ENCODE data around the gene SLC39A11. TPM values are rescaled to one million over a fixed set of nuclear protein-coding genes. Genes with fewer than 3 reads are reported as not detected.
"Not testable (repeated sequence)": the region's sequence is repeated elsewhere in the genome, so short reads cannot be mapped to it uniquely, and the experiment has no call there.

SLC39A11 gene
- total RNA-seq, 1 donor from 2014 or later: 4.9 TPM

DNA sequence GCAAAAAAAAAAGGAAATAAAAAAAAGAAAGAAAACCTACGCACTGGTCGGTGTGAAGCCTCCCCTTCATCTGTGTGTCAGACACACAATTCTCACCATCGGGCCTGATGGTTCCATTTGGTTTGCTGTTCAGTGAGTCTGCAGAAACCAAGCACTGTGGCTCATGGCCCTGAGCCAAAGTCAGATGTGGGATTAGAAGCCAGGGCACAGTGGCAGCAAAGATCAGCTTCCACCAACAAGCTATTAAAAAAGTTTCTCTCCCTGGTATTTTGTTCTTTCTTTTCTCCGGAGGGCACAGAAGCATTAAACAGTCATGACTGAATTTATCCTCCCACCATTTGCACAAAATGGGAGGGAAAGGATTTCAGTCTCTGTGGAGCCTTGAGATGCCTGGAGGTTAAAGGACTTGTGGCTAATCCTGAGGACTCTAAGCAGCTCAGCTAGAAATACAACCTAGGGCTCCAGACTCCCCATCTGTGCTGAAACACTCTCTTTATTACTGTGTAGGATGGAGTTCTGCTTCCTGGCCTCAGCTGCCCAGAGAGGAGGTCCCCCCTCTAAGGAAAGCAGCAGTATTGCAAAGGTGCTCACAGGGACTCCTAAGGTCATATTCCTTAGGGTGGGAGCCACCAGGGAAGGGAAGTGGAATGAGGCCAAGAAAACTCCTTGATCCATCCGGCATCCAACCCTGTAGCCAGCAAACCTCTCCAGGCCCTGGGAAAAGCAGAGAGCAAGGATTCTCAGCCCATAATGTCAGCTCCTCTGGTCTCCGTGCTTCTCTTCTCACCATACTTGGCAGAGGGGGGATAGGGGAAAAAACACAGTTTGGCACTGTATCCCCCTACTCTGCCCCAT lies 28.2 kb downstream of the SLC39A11 start:
- Histone ChIP-seq H3K9me3 (no peaks in the 10 kb centered on the region), H3K4me1 (peaks cover 0 to 4% of the 10 kb centered on the region in 2 donors), H3K27me3 (no peaks in the 10 kb centered on the region), H3K36me3 (no peaks in the 10 kb centered on the region), H3K27ac (peak overlapping the region; percentile 27 to 35), H3K4me3 (no peak overlapping the region)
- DNase-seq (ENCODE audit: low spot score in 2 of 2): no peak
- TF ChIP-seq, protein P1, sequence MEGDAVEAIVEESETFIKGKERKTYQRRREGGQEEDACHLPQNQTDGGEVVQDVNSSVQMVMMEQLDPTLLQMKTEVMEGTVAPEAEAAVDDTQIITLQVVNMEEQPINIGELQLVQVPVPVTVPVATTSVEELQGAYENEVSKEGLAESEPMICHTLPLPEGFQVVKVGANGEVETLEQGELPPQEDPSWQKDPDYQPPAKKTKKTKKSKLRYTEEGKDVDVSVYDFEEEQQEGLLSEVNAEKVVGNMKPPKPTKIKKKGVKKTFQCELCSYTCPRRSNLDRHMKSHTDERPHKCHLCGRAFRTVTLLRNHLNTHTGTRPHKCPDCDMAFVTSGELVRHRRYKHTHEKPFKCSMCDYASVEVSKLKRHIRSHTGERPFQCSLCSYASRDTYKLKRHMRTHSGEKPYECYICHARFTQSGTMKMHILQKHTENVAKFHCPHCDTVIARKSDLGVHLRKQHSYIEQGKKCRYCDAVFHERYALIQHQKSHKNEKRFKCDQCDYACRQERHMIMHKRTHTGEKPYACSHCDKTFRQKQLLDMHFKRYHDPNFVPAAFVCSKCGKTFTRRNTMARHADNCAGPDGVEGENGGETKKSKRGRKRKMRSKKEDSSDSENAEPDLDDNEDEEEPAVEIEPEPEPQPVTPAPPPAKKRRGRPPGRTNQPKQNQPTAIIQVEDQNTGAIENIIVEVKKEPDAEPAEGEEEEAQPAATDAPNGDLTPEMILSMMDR (IDR thresholded peaks at IDR 0.05): no peak
- intact Hi-C loops (cut with DNase I): no loop called here

DNA sequence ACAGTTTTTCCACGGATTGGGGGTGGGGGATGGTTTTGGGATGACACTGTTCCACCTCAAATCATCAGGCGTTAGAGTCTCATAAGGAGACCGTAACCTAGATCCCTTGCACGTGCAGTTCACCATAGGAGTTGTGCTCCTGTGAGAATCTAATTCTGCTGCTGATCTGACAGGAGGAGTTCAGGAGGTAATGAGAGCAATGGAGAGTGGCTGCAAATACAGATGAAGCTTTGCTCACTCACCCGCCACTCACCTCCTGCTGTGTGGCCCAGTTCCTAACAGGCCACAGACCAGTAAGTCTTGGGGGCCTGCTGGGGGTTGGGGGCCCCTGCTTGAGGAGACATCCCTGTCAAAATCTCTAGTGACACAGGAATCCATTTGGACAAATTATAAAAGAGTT lies 29.8 kb downstream of the SLC39A11 start:
- no peaks in the 10 kb centered on the region for H3K9me3 ChIP-seq
- H3K4me1 ChIP-seq: peaks cover 0 to 4% of the 10 kb centered on the region in 2 donors
- H3K27me3 ChIP-seq: no peaks in the 10 kb centered on the region
- intact Hi-C loops (cut with DNase I): no loop called here
- no peak overlapping the region for H3K27ac ChIP-seq
- TF ChIP-seq, protein P1 (IDR thresholded peaks at IDR 0.05): no peak
- DNase-seq (ENCODE audit: low spot score in 2 of 2): no peak
- H3K36me3 ChIP-seq: no peaks in the 10 kb centered on the region
- H3K4me3 ChIP-seq: no peak overlapping the region

DNA sequence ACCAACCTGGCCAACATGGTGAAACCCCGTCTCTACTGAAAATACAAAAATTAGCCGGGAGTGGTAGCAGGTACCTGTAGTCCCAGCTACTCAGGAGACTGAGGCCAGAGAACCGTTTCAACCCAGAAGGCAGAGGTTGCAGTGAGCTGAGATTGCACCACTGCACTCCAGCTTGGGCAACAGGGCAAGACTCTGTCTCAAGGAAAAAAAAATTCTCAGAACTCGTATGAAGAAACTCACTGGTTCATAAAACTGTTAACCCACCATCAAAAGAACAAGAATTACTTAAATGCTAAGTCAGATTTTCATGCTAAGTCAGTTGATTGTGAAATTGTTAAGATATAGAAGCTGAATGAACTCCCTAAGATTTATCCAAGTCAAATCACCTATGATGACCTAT lies 31.3 kb downstream of the SLC39A11 start:
- H3K9me3 ChIP-seq: no peaks in the 10 kb centered on the region
- no peak for DNase-seq (ENCODE audit: low spot score in 2 of 2)
- no peaks in the 10 kb centered on the region for H3K27me3 ChIP-seq
- TF ChIP-seq, protein P1 (IDR thresholded peaks at IDR 0.05): no peak
- H3K27ac ChIP-seq: no peak overlapping the region
- no peak overlapping the region for H3K4me3 ChIP-seq
- H3K36me3 ChIP-seq: no peaks in the 10 kb centered on the region
- intact Hi-C loops (cut with DNase I): no loop called here
- H3K4me1 ChIP-seq: peaks cover 0 to 4% of the 10 kb centered on the region in 2 donors

DNA sequence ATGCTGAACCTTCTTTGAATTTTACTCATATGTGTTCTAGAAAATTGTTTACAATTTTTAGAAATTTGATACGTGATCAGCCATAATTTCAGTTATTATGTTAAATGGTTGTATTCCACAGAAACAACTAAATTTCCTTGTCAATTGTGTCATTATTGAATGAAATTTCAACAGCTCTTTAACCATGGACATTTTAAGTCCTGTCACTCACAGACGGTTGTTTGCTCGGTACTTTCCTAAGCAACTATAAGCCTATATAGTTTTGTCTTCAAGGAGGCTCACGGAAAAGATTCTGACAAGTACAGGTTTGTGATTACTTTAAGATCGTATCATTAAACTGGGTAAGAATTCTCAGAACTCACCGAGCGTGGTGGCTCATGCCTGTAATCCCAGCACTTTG lies 31.8 kb downstream of the SLC39A11 start:
- H3K27me3 ChIP-seq: no peaks in the 10 kb centered on the region
- no peaks in the 10 kb centered on the region for H3K36me3 ChIP-seq
- TF ChIP-seq, protein P1 (IDR thresholded peaks at IDR 0.05): no peak
- peaks cover 0 to 4% of the 10 kb centered on the region in 2 donors for H3K4me1 ChIP-seq
- H3K9me3 ChIP-seq: no peaks in the 10 kb centered on the region
- no peak overlapping the region for H3K4me3 ChIP-seq
- no peak overlapping the region for H3K27ac ChIP-seq
- intact Hi-C loops (cut with DNase I): no loop called here
- DNase-seq (ENCODE audit: low spot score in 2 of 2): no peak

DNA sequence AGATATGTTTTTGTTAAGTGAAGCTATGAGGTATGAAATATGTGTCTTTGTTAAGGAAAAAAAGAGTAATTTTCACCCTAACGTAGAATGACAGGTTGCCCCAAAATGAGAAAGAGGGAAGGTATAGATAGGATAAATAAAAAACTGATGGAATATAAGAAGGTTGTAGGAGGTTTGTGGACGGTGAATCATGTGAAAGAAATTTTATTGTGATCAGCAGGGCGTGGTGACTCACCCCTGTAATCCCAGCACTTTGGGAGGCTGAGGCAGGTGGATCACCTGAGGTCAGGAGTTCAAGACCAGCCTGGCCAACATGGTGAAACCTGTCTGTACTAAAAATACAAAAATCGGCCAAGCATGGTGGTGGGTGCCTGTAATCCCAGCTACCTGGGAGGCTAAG lies 32.8 kb downstream of the SLC39A11 start:
- intact Hi-C loops (cut with DNase I); H3K27me3 ChIP-seq; H3K9me3 ChIP-seq; H3K4me3 ChIP-seq; H3K27ac ChIP-seq; DNase-seq (ENCODE audit: low spot score in 2 of 2); H3K36me3 ChIP-seq; H3K4me1 ChIP-seq: not testable (repeated sequence)

DNA sequence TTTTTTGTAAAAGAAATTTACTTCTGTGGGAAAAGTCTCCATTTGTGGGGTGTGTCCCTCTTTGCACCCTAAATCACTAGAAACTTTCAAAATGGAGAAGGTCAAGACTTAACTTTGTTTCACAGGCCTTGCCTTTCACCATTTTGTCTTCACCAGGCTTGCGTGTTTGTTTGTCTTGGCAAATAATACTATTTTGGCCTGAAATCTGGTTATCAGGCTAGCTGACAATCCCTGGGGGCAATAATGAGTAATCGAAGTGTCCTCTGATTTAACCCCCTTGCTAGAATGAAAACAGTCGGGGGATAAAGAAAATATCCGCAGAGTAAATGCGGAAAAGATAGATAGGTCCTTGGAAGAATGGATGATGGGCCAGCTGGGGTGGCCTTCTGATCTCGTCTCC lies 34.5 kb downstream of the SLC39A11 start:
- TF ChIP-seq, protein P1 (IDR thresholded peaks at IDR 0.05): no peak
- Histone ChIP-seq H3K36me3 (no peaks in the 10 kb centered on the region), H3K4me3 (no peak overlapping the region), H3K4me1 (no peaks in the 10 kb centered on the region), H3K9me3 (no peaks in the 10 kb centered on the region), H3K27ac (no peak overlapping the region), H3K27me3 (no peaks in the 10 kb centered on the region)
- intact Hi-C loops (cut with DNase I): no loop called here
- DNase-seq (ENCODE audit: low spot score in 2 of 2): no peak
